Activated CD4-positive, alpha-beta T cell treated with anti-CD3 and anti-CD28 coated beads for 36 hours (primary cell): Measurements from ENCODE around the gene KIF13A. TPM values are rescaled to one million over a fixed set of nuclear protein-coding genes. Genes with fewer than 3 reads are reported as not detected.

Source experiments
- total RNA-seq, 2 experiments: library from RNA; stranded (reverse); gene quantifications; one replicate each; pipeline ENCODE4 v1.2.3, GENCODE V29; 2021

The KIF13A gene
- total RNA-seq, 2 experiments from 2014 or later, result 0.07 TPM; not detected in 1

Other genes starting within 250 kb of the KIF13A start
- gene NHLRC1, start 135.0 kb upstream of the KIF13A start, total RNA-seq, result under 1 TPM; 0.11 to 0.16 TPM
- gene TPMT, start 167.4 kb upstream of the KIF13A start, total RNA-seq, result 1 to 10 TPM; 4.9 to 5.3 TPM
- gene KDM1B, start 167.8 kb upstream of the KIF13A start, total RNA-seq, result 10 to 100 TPM; 13.4 to 13.9 TPM